Measurements from ENCODE around the gene SLIT3.

Gene SLIT3

GRCh38 chr5:169052207-169052606 is 248.7 kb downstream of the SLIT3 start:
- ChIA-PET CTCF (no interaction called here), POLR2A (no interaction called here)
- Histone ChIP-seq H3K9me3 (ENCODE audit: control insufficient read depth, insufficient read depth, low read depth, low read length) (no peaks in the 10 kb centered on the region), H3K4me3 (ENCODE audit: low read depth, low read length) (no peak overlapping the region), H3K4me1 (ENCODE audit: control insufficient read depth, insufficient read depth, low read length) (no peaks in the 10 kb centered on the region), H3K36me3 (ENCODE audit: control insufficient read depth in 2 of 2, insufficient read depth in 1 of 2, low read length in 2 of 2) (no peaks in the 10 kb centered on the region), H3K27ac (ENCODE audit: extremely low read depth, low read depth, low read length) (no peak overlapping the region)
- TF ChIP-seq ZBTB17 (tag by site-specific recombination; IDR thresholded peaks at IDR 0.05) (no peak), ZNF175 (tag by site-specific recombination; IDR thresholded peaks at IDR 0.05) (no peak), KLF17 (tag by site-specific recombination; IDR thresholded peaks at IDR 0.05) (no peak), ZNF777 (tag by site-specific recombination; IDR thresholded peaks at IDR 0.05; ENCODE audit: borderline replicate concordance) (no peak), ZNF529 (tag by site-specific recombination; IDR thresholded peaks at IDR 0.05; ENCODE audit: insufficient replicate concordance) (no peak), ZIC2 (tag by site-specific recombination; IDR thresholded peaks at IDR 0.05) (no peak), KLF7 (tag by site-specific recombination; IDR thresholded peaks at IDR 0.05; ENCODE audit: borderline replicate concordance) (no peak), ZNF658 (tag by site-specific recombination; IDR thresholded peaks at IDR 0.05) (no peak), ZNF202 (tag by site-specific recombination; IDR thresholded peaks at IDR 0.05; ENCODE audit: borderline replicate concordance) (no peak), PATZ1 (tag by site-specific recombination; IDR thresholded peaks at IDR 0.05) (no peak), REPIN1 (tag by site-specific recombination; IDR thresholded peaks at IDR 0.05; ENCODE audit: low read depth) (no peak), IKZF3 (tag by site-specific recombination; IDR thresholded peaks at IDR 0.05) (no peak), ZNF473 (tag by site-specific recombination; IDR thresholded peaks at IDR 0.05) (no peak), ZNF544 (tag by site-specific recombination; IDR thresholded peaks at IDR 0.05) (no peak), ZBTB21 (tag by site-specific recombination; IDR thresholded peaks at IDR 0.05) (no peak)
- TF ChIP-seq, protein P1, sequence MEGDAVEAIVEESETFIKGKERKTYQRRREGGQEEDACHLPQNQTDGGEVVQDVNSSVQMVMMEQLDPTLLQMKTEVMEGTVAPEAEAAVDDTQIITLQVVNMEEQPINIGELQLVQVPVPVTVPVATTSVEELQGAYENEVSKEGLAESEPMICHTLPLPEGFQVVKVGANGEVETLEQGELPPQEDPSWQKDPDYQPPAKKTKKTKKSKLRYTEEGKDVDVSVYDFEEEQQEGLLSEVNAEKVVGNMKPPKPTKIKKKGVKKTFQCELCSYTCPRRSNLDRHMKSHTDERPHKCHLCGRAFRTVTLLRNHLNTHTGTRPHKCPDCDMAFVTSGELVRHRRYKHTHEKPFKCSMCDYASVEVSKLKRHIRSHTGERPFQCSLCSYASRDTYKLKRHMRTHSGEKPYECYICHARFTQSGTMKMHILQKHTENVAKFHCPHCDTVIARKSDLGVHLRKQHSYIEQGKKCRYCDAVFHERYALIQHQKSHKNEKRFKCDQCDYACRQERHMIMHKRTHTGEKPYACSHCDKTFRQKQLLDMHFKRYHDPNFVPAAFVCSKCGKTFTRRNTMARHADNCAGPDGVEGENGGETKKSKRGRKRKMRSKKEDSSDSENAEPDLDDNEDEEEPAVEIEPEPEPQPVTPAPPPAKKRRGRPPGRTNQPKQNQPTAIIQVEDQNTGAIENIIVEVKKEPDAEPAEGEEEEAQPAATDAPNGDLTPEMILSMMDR (tag by site-specific recombination; IDR thresholded peaks at IDR 0.05): no peak
- TF ChIP-seq, protein P2, sequence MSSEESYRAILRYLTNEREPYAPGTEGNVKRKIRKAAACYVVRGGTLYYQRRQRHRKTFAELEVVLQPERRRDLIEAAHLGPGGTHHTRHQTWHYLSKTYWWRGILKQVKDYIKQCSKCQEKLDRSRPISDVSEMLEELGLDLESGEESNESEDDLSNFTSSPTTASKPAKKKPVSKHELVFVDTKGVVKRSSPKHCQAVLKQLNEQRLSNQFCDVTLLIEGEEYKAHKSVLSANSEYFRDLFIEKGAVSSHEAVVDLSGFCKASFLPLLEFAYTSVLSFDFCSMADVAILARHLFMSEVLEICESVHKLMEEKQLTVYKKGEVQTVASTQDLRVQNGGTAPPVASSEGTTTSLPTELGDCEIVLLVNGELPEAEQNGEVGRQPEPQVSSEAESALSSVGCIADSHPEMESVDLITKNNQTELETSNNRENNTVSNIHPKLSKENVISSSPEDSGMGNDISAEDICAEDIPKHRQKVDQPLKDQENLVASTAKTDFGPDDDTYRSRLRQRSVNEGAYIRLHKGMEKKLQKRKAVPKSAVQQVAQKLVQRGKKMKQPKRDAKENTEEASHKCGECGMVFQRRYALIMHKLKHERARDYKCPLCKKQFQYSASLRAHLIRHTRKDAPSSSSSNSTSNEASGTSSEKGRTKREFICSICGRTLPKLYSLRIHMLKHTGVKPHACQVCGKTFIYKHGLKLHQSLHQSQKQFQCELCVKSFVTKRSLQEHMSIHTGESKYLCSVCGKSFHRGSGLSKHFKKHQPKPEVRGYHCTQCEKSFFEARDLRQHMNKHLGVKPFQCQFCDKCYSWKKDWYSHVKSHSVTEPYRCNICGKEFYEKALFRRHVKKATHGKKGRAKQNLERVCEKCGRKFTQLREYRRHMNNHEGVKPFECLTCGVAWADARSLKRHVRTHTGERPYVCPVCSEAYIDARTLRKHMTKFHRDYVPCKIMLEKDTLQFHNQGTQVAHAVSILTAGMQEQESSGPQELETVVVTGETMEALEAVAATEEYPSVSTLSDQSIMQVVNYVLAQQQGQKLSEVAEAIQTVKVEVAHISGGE (tag by site-specific recombination; conservative IDR thresholded peaks at IDR 0.05; ENCODE audit: low read depth): no peak
- TF ChIP-seq, protein P3, sequence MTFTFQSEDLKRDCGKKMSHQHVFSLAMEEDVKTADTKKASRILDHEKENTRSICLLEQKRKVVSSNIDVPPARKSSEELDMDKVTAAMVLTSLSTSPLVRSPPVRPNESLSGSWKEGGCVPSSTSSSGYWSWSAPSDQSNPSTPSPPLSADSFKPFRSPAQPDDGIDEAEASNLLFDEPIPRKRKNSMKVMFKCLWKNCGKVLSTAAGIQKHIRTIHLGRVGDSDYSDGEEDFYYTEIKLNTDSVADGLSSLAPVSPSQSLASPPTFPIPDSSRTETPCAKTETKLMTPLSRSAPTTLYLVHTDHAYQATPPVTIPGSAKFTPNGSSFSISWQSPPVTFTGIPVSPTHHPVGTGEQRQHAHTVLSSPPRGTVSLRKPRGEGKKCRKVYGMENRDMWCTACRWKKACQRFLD (tag by site-specific recombination; IDR thresholded peaks at IDR 0.05): no peak
